HepG2 (cell line): ENCODE results near the gene GLDC. TPM values are rescaled to one million over a fixed set of nuclear protein-coding genes. Genes with fewer than 3 reads are reported as not detected.

Source experiments
- DNMT1 ChIP-seq: sonication (generic); formaldehyde crosslinking; IDR thresholded peaks from 2 replicates; pipeline ENCODE4 v1.5.1; 2020; ENCODE audit warnings: mild to moderate bottlenecking, missing genetic modification reagents
- MTF1 ChIP-seq: sonication (generic); formaldehyde crosslinking; IDR thresholded peaks from 2 replicates; pipeline ENCODE4 v1.5.0; 2020; ENCODE audit warnings: missing genetic modification reagents
- NCOA1 ChIP-seq: sonication (generic); formaldehyde crosslinking; IDR thresholded peaks from 2 replicates; pipeline ENCODE4 v1.9.0; 2021; ENCODE audit warnings: missing genetic modification reagents
- NFRKB ChIP-seq: fragments of 450-650 bp; IDR thresholded peaks from 2 replicates; pipeline ENCODE4 v1.6.1; 2017
- SMAD9 ChIP-seq: sonication (generic); formaldehyde crosslinking; IDR thresholded peaks from 2 replicates; pipeline ENCODE4 v1.5.1; 2020; ENCODE audit warnings: mild to moderate bottlenecking, missing genetic modification reagents
- ZNF232 ChIP-seq: sonication (generic); formaldehyde crosslinking; IDR thresholded peaks from 2 replicates; pipeline ENCODE4 v1.4.0; 2020; ENCODE audit warnings: missing genetic modification reagents, borderline replicate concordance
- ZNF30 ChIP-seq: sonication (generic); formaldehyde crosslinking; IDR thresholded peaks from 2 replicates; pipeline ENCODE4 v1.5.0; 2020; ENCODE audit warnings: mild to moderate bottlenecking, missing genetic modification reagents
- ZNF501 ChIP-seq: sonication (generic); formaldehyde crosslinking; IDR thresholded peaks from 2 replicates; pipeline ENCODE4 v1.5.1; 2020; ENCODE audit warnings: mild to moderate bottlenecking, moderate library complexity, missing genetic modification reagents
- polyA plus RNA-seq, 8 experiments: library from polyadenylated mRNA; depleted of rRNA in 3 of 8; stranded (reverse) in 7 of 8; unstranded in 1 of 8; fragments of >200 nt; fragmentation: Illumina TruSeq in 4 of 8; extraction: Trizol in 4 of 8; gene quantifications; 2 replicates each; pipeline versions ENCODE4 v1.2.1 to v1.2.3, GENCODE V29; 2011 to 2016; ENCODE audit warnings: low read depth in 4 of 8, missing spikeins in 1 of 8, mixed read lengths in 1 of 8; ENCODE audit not compliant: insufficient read depth in 1 of 8
- total RNA-seq, 5 experiments: library from RNA; depleted of rRNA; stranded (reverse); fragments of >200 nt; fragmentation: Illumina TruSeq; extraction: Trizol; gene quantifications; 2 replicates each; pipeline ENCODE4 v1.2.3, GENCODE V29; 2016; ENCODE audit warnings: low read depth in 1 of 5
- TF ChIP-seq, protein P1 (sequence below): sonication (generic); formaldehyde crosslinking; IDR thresholded peaks from 2 replicates; pipeline ENCODE4 v1.4.0; 2020; ENCODE audit warnings: missing genetic modification reagents, mild to moderate bottlenecking, borderline replicate concordance
- TF ChIP-seq, protein P2 (sequence below): sonication (generic); formaldehyde crosslinking; conservative IDR thresholded peaks from 2 replicates; pipeline ENCODE4 v1.8.1; 2023; ENCODE audit warnings: missing genetic modification reagents
- TF ChIP-seq, protein P3 (sequence below): sonication (generic); formaldehyde crosslinking; IDR thresholded peaks from 2 replicates; pipeline ENCODE4 v1.5.0; 2020; ENCODE audit warnings: mild to moderate bottlenecking, missing genetic modification reagents, borderline replicate concordance
- TF ChIP-seq, protein P4 (sequence below): sonication (generic); formaldehyde crosslinking; IDR thresholded peaks from 2 replicates; pipeline ENCODE4 v1.4.0; 2020; ENCODE audit warnings: missing genetic modification reagents

GLDC gene
- total and polyA plus RNA-seq, 2 of the 13 experiments (the other 11 are each of a cell fraction or from before 2014, with no cell fraction given): 59.3 to 115 TPM

DNA sequence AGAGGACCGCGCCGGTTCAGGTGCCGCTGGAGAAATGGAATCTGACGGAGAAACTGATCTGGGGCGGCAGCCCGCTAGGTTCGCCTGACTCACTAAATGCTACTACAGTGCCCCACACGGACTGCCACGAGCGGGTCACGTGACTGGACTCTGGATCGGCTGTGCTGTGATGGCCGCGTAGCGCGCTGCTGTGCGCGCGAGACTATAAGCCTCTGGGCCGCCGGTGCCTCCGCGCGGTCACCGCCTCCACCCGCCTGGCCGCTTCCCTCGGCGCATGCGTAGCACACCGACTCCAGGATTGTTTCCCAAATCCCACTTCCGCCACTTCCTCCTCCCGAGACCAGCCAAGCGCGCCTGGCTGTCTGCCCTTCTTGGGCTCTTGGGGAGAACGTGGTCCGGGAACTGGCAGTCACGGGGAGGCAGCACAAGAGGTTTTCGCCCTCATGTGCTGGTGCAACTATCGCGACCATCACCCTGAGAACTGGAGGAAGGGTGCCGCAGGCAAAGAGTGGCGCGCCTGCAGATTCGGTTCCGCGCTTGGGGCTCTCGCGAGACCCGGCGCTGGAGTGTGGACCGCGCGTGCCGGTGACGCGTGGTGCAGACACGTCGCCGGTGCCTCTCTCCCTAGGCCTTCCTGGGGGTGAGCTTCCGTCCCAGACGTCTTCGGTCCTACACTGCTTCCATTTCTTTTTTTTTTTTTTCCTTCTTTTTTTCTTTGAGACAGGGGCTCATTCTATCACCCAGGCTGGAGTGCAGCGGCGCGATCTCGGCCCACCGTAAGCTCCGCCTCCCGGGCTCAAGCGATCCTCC lies 35.8 kb upstream of the GLDC start (continued):
- TF ChIP-seq, protein P1, sequence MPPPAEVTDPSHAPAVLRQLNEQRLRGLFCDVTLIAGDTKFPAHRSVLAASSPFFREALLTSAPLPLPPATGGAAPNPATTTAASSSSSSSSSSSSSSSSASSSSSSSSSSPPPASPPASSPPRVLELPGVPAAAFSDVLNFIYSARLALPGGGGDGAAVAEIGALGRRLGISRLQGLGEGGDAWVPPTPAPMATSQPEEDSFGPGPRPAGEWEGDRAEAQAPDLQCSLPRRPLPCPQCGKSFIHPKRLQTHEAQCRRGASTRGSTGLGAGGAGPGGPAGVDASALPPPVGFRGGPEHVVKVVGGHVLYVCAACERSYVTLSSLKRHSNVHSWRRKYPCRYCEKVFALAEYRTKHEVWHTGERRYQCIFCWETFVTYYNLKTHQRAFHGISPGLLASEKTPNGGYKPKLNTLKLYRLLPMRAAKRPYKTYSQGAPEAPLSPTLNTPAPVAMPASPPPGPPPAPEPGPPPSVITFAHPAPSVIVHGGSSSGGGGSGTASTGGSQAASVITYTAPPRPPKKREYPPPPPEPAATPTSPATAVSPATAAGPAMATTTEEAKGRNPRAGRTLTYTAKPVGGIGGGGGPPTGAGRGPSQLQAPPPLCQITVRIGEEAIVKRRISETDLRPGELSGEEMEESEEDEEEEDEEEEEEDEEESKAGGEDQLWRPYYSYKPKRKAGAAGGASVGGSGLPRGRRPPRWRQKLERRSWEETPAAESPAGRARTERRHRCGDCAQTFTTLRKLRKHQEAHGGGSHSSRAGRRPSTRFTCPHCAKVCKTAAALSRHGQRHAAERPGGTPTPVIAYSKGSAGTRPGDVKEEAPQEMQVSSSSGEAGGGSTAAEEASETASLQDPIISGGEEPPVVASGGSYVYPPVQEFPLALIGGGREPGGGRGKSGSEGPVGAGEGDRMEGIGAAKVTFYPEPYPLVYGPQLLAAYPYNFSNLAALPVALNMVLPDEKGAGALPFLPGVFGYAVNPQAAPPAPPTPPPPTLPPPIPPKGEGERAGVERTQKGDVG (CRISPR knock-in tag): peak; percentile 84; the same call in 1 of the 2 replicates
- TF ChIP-seq NCOA1 (CRISPR knock-in tag): no peak
- TF ChIP-seq SMAD9: no peak
- 0 out of 2 replicates have a peak, but pooled peaks have one; percentile 44 for TF ChIP-seq DNMT1 (CRISPR knock-in tag)
- TF ChIP-seq ZNF232 (CRISPR knock-in tag): peak; percentile 72; the same call in 1 of the 2 replicates
- TF ChIP-seq, protein P2, sequence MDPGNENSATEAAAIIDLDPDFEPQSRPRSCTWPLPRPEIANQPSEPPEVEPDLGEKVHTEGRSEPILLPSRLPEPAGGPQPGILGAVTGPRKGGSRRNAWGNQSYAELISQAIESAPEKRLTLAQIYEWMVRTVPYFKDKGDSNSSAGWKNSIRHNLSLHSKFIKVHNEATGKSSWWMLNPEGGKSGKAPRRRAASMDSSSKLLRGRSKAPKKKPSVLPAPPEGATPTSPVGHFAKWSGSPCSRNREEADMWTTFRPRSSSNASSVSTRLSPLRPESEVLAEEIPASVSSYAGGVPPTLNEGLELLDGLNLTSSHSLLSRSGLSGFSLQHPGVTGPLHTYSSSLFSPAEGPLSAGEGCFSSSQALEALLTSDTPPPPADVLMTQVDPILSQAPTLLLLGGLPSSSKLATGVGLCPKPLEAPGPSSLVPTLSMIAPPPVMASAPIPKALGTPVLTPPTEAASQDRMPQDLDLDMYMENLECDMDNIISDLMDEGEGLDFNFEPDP (CRISPR knock-in tag): 0 out of 2 replicates have a peak, but pooled peaks have one; percentile 78
- no peak for TF ChIP-seq NFRKB
- TF ChIP-seq, protein P3, sequence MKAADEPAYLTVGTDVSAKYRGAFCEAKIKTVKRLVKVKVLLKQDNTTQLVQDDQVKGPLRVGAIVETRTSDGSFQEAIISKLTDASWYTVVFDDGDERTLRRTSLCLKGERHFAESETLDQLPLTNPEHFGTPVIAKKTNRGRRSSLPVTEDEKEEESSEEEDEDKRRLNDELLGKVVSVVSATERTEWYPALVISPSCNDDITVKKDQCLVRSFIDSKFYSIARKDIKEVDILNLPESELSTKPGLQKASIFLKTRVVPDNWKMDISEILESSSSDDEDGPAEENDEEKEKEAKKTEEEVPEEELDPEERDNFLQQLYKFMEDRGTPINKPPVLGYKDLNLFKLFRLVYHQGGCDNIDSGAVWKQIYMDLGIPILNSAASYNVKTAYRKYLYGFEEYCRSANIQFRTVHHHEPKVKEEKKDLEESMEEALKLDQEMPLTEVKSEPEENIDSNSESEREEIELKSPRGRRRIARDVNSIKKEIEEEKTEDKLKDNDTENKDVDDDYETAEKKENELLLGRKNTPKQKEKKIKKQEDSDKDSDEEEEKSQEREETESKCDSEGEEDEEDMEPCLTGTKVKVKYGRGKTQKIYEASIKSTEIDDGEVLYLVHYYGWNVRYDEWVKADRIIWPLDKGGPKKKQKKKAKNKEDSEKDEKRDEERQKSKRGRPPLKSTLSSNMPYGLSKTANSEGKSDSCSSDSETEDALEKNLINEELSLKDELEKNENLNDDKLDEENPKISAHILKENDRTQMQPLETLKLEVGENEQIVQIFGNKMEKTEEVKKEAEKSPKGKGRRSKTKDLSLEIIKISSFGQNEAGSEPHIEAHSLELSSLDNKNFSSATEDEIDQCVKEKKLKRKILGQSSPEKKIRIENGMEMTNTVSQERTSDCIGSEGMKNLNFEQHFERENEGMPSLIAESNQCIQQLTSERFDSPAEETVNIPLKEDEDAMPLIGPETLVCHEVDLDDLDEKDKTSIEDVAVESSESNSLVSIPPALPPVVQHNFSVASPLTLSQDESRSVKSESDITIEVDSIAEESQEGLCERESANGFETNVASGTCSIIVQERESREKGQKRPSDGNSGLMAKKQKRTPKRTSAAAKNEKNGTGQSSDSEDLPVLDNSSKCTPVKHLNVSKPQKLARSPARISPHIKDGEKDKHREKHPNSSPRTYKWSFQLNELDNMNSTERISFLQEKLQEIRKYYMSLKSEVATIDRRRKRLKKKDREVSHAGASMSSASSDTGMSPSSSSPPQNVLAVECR (CRISPR knock-in tag): peak; percentile 84; the same call in 1 of the 2 replicates
- peak; percentile 78 for TF ChIP-seq ZNF501 (CRISPR knock-in tag)
- no peak; the same call in 1 of the 2 replicates for TF ChIP-seq MTF1 (CRISPR knock-in tag)
- no peak for TF ChIP-seq ZNF30 (CRISPR knock-in tag)
- TF ChIP-seq, protein P4, sequence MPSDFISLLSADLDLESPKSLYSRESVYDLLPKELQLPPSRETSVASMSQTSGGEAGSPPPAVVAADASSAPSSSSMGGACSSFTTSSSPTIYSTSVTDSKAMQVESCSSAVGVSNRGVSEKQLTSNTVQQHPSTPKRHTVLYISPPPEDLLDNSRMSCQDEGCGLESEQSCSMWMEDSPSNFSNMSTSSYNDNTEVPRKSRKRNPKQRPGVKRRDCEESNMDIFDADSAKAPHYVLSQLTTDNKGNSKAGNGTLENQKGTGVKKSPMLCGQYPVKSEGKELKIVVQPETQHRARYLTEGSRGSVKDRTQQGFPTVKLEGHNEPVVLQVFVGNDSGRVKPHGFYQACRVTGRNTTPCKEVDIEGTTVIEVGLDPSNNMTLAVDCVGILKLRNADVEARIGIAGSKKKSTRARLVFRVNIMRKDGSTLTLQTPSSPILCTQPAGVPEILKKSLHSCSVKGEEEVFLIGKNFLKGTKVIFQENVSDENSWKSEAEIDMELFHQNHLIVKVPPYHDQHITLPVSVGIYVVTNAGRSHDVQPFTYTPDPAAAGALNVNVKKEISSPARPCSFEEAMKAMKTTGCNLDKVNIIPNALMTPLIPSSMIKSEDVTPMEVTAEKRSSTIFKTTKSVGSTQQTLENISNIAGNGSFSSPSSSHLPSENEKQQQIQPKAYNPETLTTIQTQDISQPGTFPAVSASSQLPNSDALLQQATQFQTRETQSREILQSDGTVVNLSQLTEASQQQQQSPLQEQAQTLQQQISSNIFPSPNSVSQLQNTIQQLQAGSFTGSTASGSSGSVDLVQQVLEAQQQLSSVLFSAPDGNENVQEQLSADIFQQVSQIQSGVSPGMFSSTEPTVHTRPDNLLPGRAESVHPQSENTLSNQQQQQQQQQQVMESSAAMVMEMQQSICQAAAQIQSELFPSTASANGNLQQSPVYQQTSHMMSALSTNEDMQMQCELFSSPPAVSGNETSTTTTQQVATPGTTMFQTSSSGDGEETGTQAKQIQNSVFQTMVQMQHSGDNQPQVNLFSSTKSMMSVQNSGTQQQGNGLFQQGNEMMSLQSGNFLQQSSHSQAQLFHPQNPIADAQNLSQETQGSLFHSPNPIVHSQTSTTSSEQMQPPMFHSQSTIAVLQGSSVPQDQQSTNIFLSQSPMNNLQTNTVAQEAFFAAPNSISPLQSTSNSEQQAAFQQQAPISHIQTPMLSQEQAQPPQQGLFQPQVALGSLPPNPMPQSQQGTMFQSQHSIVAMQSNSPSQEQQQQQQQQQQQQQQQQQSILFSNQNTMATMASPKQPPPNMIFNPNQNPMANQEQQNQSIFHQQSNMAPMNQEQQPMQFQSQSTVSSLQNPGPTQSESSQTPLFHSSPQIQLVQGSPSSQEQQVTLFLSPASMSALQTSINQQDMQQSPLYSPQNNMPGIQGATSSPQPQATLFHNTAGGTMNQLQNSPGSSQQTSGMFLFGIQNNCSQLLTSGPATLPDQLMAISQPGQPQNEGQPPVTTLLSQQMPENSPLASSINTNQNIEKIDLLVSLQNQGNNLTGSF (CRISPR knock-in tag): peak; percentile 58
